NCI-H2227 (cell line): ENCODE results near the gene CIAO2A.
"Not testable (repeated sequence)": the region's sequence is repeated elsewhere in the genome, so short reads cannot be mapped to it uniquely, and the experiment has no call there.

Experiments
- DNase-seq: peaks from one replicate; lab custom pipeline; 2025; ENCODE audit not compliant: unreplicated experiment; lab: John Stamatoyannopoulos, UW

Gene CIAO2A

GRCh38 chr15:64093627-64094417 is at the start of gene CIAO2A:
Gene CIAO2A, minus strand, starts transcription at chr15:64093838. Its CDS starts 70 bp downstream, at chr15:64093768.
- peak; percentile 95 for DNase-seq

GRCh38 chr15:64143276-64143675 is 49.6 kb upstream of the CIAO2A start:
- DNase-seq, result no peak

- DNase-seq, result no peak
Measured at GRCh38 chr15:64141798-64142512, 48.3 kb upstream of the CIAO2A start.

- no peak for DNase-seq
Measured at GRCh38 chr15:64138331-64138941, 44.8 kb upstream of the CIAO2A start.

GRCh38 chr15:64137226-64137833 is 43.7 kb upstream of the CIAO2A start:
- no peak for DNase-seq

- no peak for DNase-seq
Measured at GRCh38 chr15:64136347-64136746, 42.7 kb upstream of the CIAO2A start.

- no peak for DNase-seq
Measured at GRCh38 chr15:64134345-64134829, 40.7 kb upstream of the CIAO2A start.

- DNase-seq, result no peak
Measured at GRCh38 chr15:64133623-64134344, 40.1 kb upstream of the CIAO2A start.

- DNase-seq, result no peak
Measured at GRCh38 chr15:64132217-64132616, 38.6 kb upstream of the CIAO2A start.

- DNase-seq, result no peak
Measured at GRCh38 chr15:64131547-64131946, 37.9 kb upstream of the CIAO2A start.

GRCh38 chr15:64130159-64130558 is 36.5 kb upstream of the CIAO2A start:
- no peak for DNase-seq

- DNase-seq, result no peak
Measured at GRCh38 chr15:64127521-64128270, 34.1 kb upstream of the CIAO2A start.

- DNase-seq, result no peak
Measured at GRCh38 chr15:64125978-64126377, 32.3 kb upstream of the CIAO2A start.

GRCh38 chr15:64122936-64123351 is 29.3 kb upstream of the CIAO2A start:
- no peak for DNase-seq

GRCh38 chr15:64122444-64122843 is 28.8 kb upstream of the CIAO2A start:
- no peak for DNase-seq

GRCh38 chr15:64121614-64122013 is 28.0 kb upstream of the CIAO2A start:
- DNase-seq, result no peak

GRCh38 chr15:64120322-64120721 is 26.7 kb upstream of the CIAO2A start:
- DNase-seq, result not testable (repeated sequence)

GRCh38 chr15:64117759-64118487 is 24.3 kb upstream of the CIAO2A start:
- DNase-seq, result no peak

- no peak for DNase-seq
Measured at GRCh38 chr15:64112904-64113303, 19.3 kb upstream of the CIAO2A start.
